Glutamatergic neuron (in vitro differentiated cells): ENCODE results near the gene NACA. TPM values are rescaled to one million over a fixed set of nuclear protein-coding genes. Genes with fewer than 3 reads are reported as not detected.

Experiments used
- DNase-seq: peaks from one replicate; pipeline ENCODE4 v3.0.0; 2022
- H3K27ac Mint-ChIP-seq: one replicate; pipeline ENCODE4 v1.8.0; 2020; ENCODE audit warnings: mild to moderate bottlenecking, mixed read lengths, inconsistent platforms; ENCODE audit not compliant: unreplicated experiment
- H3K27me3 Mint-ChIP-seq: one replicate; pipeline ENCODE4 v1.8.0; 2020; ENCODE audit warnings: mild to moderate bottlenecking, moderate library complexity, mixed read lengths, inconsistent platforms; ENCODE audit not compliant: unreplicated experiment
- H3K36me3 Mint-ChIP-seq: one replicate; pipeline ENCODE4 v1.8.0; 2020; ENCODE audit warnings: mild to moderate bottlenecking, mixed read lengths, inconsistent platforms; ENCODE audit not compliant: unreplicated experiment
- H3K4me1 Mint-ChIP-seq: one replicate; pipeline ENCODE4 v1.8.0; 2020; ENCODE audit warnings: mild to moderate bottlenecking, low read depth, mixed read lengths, inconsistent platforms; ENCODE audit not compliant: unreplicated experiment
- H3K4me3 Mint-ChIP-seq: one replicate; pipeline ENCODE4 v1.8.0; 2020; ENCODE audit warnings: mild to moderate bottlenecking, mixed read lengths, inconsistent platforms; ENCODE audit not compliant: unreplicated experiment
- H3K9me3 Mint-ChIP-seq: one replicate; pipeline ENCODE4 v1.8.0; 2020; ENCODE audit warnings: mild to moderate bottlenecking, moderate library complexity, mixed read lengths, inconsistent platforms; ENCODE audit not compliant: unreplicated experiment
- CTCF ChIP-seq: fragments of 200-600 bp; sonication (generic); IDR thresholded peaks from one replicate; pipeline ENCODE4 v1.5.0; 2021; ENCODE audit not compliant: partially characterized antibody, unreplicated experiment
- total RNA-seq: library from RNA; stranded (reverse); fragmentation: NEBNext Ultra II Directional; extraction: Animal tissue kit (Norgen Biotek cat#: 25700); gene quantifications from one replicate; pipeline ENCODE4 v1.2.1, GENCODE V29; 2021; ENCODE audit not compliant: unreplicated experiment

The NACA gene
- total RNA-seq, 1 donor from 2014 or later, result 589 TPM

- H3K4me1 Mint-ChIP-seq, result peaks cover 10% of the 10 kb centered on the region
- peaks cover 18% of the 10 kb centered on the region for H3K9me3 Mint-ChIP-seq
- no peaks in the 10 kb centered on the region for H3K36me3 Mint-ChIP-seq
- H3K27ac Mint-ChIP-seq, result peak overlapping the region; percentile 98
- TF ChIP-seq CTCF, result no peak
- no peak for DNase-seq
- peak overlapping the region; percentile 99 for H3K4me3 Mint-ChIP-seq
- H3K27me3 Mint-ChIP-seq, result peaks cover 7% of the 10 kb centered on the region
These were observed 36.3 kb downstream of the NACA start for GRCh38 chr12:56688846-56689109.

- peak within 1 kb of the TSS; percentile 99 for H3K4me3 Mint-ChIP-seq
- peak; percentile 99 for DNase-seq
- H3K36me3 Mint-ChIP-seq, result no peaks in the 10 kb centered on the region
- TF ChIP-seq CTCF, result no peak
- peak within 1 kb of the TSS; percentile 98 for H3K27ac Mint-ChIP-seq
- peaks cover 18% of the 10 kb centered on the region for H3K9me3 Mint-ChIP-seq
- peaks cover 10% of the 10 kb centered on the region for H3K4me1 Mint-ChIP-seq
- peaks cover 7% of the 10 kb centered on the region for H3K27me3 Mint-ChIP-seq
These were observed 36.8 kb downstream of the NACA start, which contains the start of gene PTGES3 for GRCh38 chr12:56688129-56688845. Gene PTGES3 (minus strand): TSS chr12:56688284. CDS start chr12:56687999, 285 bp downstream.

GRCh38 chr12:56687223-56688128 is 37.6 kb downstream of the NACA start:
- Mint-ChIP-seq H3K36me3 (no peaks in the 10 kb centered on the region), H3K27me3 (peaks cover 7% of the 10 kb centered on the region), H3K4me3 (peak overlapping the region; percentile 99), H3K27ac (peak overlapping the region; percentile 98), H3K9me3 (peaks cover 18% of the 10 kb centered on the region), H3K4me1 (peaks cover 10% of the 10 kb centered on the region)
- no peak for TF ChIP-seq CTCF
- DNase-seq, result peak; percentile 27

GRCh38 chr12:56684745-56685359 is 40.2 kb downstream of the NACA start:
- Mint-ChIP-seq H3K4me3 (peak overlapping the region; percentile 88), H3K9me3 (peaks cover 18% of the 10 kb centered on the region), H3K27ac (peak overlapping the region; percentile 96), H3K27me3 (peaks cover 7% of the 10 kb centered on the region), H3K36me3 (no peaks in the 10 kb centered on the region), H3K4me1 (peaks cover 12% of the 10 kb centered on the region)
- TF ChIP-seq CTCF, result no peak
- no peak for DNase-seq
